Measurements from ENCODE around the gene ZNF333.
"Not testable (repeated sequence)": the region's sequence is repeated elsewhere in the genome, so short reads cannot be mapped to it uniquely, and the experiment has no call there.

Gene ZNF333

DNA sequence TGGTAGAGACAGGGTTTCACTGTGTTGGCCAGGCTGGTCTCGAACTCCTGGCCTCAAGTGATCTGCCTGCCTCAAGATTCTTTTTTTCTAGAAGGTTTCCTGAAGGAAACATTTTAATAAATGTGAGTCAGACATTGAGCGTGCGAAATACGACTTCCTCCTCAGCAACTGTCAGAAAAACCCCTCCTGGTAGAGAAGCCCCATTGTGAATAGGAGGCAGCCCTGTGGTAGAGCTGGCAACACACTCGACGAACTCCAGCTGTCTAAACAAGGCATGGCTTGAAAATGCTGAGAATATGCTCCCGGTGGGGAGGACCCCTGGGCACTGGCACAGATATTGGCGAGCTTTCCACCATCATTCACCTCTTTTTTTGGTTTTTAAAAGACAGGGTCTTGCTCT, 9.8 kb downstream of the ZNF333 start:
- DNase-seq (ENCODE audit: low spot score) = no peak

DNA sequence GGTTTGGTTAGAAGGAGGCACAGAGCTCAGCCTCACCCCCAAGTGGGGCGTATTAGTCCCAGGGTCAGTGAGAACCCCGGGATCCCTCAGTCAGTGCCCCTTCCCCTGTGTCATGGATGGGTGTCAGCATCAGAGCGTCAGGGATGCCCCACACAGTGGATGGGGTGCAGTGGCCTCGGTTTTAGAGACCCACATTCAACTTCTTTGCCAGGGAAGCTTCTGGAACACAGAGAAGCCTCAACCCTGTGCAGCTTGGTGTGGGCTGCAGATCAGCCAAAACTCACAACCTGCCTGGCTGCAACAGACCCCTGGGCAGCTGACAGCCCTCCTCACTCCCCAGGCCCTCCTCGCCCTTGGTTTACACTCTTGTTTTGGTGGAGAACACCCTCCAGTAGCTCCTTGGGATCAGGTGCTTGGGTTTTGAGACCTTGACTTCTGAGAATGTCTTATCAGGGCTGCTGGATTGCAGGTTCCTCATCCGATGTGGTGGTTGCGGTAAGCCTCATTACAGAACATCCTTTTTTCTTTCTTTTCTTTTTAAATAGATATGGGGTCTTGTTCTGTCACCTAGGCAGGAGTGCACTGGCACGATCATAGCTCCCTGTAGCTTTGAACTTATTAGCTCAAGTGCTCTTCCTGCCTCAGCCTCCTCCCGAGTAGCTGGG, 11.0 kb downstream of the ZNF333 start:
- no peak for DNase-seq (ENCODE audit: low spot score)

DNA sequence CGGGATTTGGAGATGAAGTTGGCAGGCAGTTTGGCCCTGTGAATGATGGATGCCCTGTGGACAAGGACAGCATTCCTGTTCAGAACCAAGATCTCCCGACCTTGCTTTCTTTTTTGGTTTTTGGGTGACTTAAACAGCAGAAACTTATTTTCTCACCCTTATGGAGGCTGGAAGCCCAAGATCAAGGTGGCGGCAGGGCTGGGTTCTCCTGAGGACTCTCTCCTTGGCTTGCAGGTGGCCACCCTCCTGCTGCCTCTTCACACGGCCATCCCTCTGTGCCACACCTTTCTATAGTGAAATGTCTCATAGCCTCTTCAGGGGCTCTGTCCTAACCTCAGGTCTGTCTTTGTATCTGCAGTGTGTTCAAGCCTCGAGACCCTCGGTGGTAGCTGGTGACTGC, 14.0 kb downstream of the ZNF333 start:
- DNase-seq (ENCODE audit: low spot score) = no peak

DNA sequence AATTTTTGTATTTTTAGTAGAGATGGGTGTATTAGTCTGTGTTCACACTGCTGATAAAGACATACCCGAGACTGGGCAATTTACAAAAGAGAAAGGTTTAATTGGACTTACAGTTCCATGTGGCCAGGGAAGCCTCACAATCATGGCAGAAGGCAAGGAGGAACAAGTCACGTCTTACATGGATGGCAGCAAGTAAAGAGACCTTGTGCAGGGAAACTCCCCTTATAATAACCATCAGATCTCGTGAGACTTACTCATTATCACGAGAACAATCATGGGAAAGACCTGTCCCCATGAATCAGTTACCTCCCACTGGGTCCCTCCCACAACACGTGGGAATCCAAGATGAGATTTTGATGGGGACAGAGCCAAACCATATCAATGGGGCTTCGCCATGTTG, 14.6 kb downstream of the ZNF333 start:
- DNase-seq (ENCODE audit: low spot score) = no peak

DNA sequence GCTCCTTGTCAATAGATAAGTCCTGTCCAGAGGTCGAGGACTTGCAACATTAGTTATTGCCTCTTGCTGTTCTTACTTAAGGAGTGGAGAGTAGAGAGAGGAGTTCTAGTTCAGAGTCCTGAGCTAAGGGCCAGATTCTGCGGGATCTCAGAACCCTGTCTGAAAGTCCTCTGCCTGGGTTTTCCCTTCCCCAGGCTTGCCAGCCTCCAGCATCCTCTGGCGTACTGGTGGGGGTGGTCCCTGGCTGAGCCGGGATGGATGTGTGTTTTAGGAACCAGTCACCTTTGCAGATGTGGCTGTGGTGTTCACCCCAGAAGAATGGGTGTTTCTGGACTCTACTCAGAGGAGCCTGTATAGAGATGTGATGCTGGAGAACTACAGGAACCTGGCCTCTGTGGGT, 26.0 kb downstream of the ZNF333 start:
- no peak for DNase-seq (ENCODE audit: low spot score)

DNA sequence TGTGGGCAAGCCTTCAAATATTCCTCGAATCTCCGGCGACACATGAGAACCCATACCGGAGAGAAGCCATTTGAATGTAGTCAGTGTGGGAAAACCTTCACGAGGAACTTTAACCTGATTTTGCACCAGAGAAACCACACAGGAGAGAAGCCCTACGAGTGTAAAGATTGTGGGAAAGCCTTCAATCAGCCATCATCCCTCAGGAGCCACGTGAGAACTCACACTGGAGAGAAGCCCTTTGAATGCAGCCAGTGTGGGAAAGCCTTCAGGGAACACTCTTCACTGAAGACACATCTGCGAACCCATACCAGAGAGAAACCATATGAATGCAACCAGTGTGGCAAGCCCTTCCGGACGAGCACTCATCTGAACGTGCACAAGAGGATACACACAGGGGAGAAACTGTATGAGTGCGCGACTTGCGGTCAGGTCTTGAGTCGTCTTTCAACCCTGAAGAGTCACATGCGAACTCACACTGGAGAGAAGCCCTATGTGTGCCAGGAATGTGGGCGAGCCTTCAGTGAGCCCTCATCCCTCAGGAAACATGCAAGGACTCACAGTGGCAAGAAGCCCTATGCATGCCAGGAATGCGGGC, 28.8 kb downstream of the ZNF333 start:
- no peak for DNase-seq (ENCODE audit: low spot score)

DNA sequence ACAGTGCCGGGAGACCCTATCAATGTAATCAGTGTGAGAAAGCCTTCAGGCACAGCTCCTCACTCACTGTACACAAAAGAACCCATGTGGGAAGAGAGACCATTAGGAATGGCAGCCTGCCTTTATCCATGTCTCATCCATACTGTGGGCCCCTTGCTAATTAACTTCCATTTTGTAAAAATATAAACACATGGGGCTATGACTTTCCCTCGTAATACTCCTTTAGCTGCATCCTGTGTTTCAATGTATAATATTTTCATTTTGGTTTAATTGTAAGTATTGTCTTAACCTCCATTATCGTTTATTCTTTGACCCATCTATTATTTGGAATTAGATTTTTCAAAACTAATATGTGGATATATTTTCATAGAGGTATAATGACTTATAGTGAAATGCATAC, 29.3 kb downstream of the ZNF333 start:
- no peak for DNase-seq (ENCODE audit: low spot score)

DNA sequence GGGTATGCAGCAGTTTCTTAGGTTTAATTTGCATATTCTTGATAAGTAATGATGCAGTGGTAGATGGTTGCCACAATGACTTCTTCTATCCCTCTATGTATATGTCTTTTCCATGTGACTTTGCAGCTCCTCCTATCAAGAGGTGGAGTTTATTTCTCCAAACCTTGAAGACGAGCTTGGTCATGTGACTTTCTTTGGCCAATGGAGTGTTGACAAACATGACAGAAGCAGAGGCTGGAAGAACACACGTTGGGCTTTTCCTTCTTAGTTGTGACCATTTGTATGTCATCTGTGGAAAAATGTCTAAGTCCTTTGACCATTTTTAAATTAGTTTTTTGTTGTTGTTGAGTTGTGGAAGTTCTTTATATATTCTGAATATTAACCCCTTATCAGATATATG, 32.3 kb downstream of the ZNF333 start:
- DNase-seq (ENCODE audit: low spot score) = no peak

DNA sequence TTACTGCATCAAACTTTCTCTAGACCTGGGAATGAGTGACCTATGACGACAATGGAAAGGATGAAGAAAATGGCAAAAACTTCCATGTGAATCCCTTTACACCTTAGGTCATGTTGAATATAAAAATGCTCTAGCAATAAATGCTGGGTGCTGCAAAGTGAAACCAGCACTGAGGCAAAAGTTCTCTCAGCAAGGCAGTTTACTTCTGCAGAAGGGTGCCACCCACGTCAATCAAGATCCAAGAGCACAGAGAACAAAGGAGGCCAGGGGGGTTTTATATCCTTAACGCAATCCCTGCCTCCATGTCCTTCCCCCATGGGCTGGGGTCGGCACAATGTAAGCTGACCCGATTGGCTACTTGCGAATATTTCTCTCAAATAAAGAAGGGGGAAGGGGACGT, 38.7 kb downstream of the ZNF333 start:
- DNase-seq (ENCODE audit: low spot score) = no peak

DNA sequence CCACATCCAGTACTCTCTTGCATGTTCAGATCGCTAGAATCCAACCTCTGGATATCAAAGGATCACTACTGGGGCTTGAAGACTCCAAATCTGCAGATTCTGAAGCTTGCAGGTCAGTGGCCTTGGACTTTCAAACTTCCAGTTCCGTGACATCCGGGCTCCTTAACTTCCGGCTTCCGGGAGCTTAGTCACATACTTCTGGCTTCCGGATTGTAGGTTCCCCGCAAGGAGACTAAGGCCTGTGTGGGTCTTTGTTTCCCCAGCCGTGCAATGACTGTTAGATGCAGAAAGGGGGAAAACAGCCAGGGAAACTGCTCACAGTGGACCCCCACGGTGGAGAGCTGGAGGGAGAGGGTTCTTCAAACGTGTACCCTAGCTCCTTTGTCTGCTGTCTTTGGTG, 41.4 kb downstream of the ZNF333 start:
- DNase-seq (ENCODE audit: low spot score) = no peak

DNA sequence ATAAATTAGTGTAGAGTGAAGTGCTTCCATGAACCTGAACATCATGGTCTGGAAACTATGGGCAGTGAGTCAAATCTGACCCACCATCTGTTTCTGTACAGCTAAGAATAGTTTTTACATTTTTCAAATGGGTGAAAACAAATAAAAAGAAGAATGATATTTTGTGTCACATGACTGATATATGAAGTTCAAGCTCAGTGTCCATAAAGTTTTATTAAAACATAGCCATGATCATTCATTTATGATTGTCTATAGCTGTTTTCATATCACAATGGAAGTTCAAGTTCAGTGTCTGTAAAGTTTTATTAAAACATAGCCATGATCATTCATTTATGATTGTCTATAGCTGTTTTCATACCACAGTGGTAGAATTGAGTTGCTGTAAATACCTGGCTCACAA, 42.7 kb downstream of the ZNF333 start:
- DNase-seq (ENCODE audit: low spot score) = no peak

DNA sequence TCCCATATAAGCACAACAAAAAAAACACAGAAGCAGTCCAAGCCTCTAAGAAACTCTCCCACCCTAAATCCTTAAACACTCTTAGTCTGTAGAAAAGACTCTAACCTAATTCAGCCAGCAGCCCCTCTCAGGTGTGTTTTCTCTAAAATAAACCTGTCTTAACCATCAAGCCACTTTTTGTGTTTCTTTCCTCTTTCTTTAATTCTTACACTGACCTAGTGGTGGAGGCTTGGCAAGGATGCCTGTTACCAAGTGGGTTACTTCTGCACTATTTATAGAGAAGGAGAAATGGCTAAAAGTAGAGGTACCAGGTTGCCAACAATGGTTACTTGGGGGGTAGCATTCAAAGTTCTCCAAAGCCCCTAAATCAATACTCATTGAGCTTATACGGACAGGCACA, 43.7 kb downstream of the ZNF333 start:
- DNase-seq (ENCODE audit: low spot score) = no peak

DNA sequence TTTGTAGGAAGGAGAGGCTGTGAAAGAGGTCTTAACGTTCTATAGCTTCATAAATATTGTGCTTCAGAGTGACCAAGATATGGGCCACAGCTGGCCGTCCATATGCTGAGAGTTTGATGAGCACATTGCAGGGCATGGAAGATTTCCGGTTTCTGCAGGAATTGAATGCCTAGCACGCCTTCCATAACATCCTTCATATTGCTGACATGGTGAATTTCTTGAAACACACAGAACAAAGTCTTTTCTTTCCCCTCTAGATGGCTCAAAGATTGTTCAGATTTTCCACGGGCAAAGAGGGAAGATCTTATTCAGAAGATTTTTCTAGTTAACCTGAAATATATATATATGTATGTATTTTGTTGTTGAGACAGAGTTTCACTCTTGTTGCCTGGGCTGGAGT, 46.1 kb downstream of the ZNF333 start:
- DNase-seq (ENCODE audit: low spot score) = no peak

DNA sequence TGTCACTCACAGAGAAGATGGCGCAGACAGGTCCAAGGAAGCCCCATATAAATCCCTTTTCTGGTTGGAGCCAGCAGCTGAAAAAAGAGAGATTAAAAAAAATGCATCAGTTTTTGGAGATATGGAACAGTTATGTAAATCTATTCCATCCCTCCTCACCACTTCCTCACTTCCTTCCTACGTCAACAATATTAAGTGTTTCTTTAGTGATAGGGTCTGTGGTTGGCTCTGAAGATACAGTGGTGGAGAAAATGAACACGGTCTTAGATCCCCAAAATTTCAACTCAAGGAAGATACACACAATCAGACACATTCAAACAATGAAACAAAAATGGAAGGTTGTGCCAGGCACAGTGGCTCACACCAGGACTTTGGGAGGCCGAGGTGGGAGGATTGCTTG, 57.0 kb downstream of the ZNF333 start:
- no peak for DNase-seq (ENCODE audit: low spot score)

DNA sequence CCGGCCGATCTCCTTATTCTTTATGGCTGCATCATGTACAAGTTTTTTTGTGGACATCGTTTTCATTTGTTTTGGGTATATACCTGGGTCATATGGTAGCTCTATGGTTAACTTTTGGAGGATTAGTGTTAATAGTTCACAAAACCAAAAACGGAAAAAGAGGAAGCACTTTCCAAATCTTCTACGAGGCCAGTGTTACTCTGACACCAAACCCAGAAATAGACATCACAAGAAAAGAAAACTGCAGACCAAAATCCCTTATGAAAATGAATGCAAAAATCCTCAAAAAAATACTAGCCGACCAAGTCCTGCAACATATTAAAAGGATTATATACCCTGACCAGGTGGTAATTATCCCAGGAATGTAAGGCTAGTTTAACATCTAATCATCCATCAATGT, 58.8 kb downstream of the ZNF333 start:
- DNase-seq (ENCODE audit: low spot score) = no peak

DNA sequence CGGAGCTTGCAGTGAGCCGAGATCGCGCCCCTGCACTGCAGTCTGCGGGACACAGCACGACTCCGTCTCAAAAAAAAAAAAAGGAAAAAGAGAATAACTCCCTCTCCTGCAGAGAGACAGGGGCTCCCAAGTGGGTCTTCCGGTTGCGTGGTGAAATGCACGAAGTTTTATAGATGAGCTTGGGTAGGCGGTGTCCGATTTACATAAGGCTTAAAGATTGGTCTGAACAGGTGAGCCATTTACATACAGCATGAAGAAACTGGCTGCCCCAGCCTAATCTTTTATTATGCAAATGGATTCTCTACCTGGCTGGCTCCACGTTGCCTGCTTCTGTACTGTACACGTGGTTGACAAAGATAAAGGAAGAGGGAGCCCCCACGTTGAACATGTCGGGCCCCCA, 69.0 kb downstream of the ZNF333 start:
- DNase-seq (ENCODE audit: low spot score) = no peak

DNA sequence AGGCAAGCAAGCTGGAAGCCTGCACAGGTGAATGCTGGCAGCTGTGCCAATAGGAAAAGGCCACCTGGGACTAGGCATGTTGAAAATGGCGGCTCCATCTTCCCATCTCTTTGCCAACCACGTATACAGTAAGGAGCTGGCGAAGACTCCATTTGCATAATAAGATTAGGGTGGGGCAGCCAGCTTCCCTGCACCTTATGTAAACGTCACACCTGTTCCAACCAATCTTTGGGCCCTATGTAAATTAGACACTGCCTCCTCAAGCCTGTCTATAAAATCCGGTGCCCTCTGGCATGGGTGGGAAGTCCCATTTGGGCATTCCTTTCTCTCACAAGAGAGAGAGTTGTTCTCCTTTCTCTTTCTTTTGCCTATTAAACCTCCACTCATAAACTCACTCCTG, 71.8 kb downstream of the ZNF333 start:
- no peak for DNase-seq (ENCODE audit: low spot score)

DNA sequence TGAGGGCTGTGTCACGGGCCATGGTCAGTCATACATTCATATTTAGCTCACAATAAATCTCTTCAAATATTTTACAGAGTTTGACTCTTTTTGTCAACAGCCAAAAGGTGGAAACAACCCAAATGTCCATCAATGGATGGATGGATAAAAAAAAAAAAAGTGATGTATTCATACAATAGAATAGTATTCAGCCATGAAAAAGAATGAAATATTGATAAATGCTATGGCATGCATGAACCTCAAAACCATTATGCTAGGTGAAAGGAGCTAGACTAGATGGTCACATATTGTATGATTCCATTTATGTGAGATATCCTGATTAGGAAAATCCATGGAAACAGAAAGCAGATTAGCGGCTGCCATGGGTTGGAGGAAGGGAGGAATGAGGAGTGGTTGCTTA, 72.3 kb downstream of the ZNF333 start:
- no peak for DNase-seq (ENCODE audit: low spot score)

DNA sequence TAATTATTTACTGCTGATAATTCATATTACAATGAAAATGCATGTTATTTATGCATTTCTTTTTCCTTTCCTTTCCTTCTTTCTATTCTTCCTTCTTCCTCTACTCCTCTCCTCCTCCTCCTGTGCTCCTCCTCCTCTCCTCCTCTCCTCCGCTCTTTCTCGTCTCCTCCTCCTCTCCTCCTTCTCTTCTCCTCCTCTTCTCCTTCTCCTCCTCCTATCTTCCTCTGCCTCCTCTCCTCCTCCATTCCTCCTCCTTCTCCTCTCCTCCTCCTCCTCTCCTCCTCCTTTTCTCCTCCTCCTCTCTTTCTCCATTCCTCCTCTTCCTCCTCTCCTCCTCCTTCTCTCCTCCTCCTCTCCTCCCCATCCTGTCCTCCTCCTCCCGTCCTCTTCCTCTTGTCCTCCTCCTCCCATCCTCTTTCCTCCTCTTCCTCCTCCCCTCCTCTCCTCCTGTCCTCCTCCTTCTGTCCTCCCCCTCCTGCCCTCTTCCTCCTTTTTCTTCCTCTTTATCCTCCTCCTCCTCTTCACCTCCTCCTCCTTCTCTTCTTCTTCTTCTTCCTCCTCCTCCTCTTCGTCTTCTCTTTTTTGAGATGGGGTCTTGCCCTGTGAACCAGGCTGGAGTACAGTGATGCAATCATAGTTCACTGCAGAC, 73.8 kb downstream of the ZNF333 start:
- no peak for DNase-seq (ENCODE audit: low spot score)

DNA sequence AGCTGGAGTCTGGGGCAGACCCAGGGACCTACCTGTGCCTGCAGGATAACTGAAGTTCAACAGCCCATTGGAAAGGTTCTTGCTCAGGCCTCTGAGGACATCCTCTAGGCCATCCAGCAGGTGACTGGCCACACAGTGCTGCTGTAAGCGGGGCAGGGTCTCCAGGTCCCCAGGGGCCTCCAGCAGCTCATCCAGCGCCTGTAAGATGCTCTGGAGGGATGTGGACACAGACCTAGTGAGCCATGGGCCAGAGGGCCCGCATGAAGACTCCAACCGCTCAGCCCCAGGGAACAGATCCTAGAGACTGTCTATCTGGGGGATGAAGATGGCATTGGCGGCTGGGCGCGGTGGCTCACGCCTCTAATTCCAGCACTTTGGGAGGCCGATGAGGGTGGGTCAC, 74.6 kb downstream of the ZNF333 start:
- no peak for DNase-seq (ENCODE audit: low spot score)

DNA sequence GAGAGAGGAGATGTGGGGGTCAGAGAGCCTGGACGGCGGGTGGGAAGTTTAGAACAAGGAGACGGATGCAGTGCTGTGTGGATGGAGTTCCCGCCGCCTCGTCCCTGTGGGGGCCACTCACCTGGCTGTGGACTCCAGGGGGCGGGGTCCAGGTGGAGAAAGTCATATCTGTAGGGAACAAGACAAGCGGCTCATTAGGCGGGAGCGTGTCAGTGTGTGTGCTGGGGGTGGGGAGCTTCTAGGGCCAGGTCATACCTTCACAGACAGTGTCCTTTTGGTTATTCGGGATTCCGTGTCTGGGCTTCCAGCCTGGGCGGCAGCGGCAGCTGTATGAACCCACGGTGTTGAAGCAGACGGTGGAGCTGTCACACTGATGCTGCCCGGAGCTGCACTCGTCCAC, 75.6 kb downstream of the ZNF333 start:
- DNase-seq (ENCODE audit: low spot score) = not testable (repeated sequence)

DNA sequence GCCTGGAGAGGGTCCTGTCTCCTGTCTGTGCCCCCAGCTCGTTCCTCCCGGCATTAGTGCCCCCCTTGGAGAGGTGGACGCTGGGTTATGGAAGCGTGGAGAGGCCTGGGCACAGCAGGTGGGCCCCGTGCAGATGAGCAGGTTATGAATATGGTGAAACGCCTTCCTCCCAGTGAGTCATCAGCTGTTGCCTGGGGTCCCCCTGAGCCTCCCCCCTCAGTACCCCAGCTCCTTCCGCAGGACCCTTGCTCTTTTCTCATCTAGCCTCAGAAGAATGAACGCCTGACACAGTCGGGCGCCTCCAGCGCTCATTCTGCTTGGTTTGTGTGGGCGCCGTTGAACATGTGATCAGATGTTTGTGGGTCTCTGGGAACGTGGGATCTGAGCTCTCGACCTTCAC, 76.0 kb downstream of the ZNF333 start:
- not testable (repeated sequence) for DNase-seq (ENCODE audit: low spot score)

DNA sequence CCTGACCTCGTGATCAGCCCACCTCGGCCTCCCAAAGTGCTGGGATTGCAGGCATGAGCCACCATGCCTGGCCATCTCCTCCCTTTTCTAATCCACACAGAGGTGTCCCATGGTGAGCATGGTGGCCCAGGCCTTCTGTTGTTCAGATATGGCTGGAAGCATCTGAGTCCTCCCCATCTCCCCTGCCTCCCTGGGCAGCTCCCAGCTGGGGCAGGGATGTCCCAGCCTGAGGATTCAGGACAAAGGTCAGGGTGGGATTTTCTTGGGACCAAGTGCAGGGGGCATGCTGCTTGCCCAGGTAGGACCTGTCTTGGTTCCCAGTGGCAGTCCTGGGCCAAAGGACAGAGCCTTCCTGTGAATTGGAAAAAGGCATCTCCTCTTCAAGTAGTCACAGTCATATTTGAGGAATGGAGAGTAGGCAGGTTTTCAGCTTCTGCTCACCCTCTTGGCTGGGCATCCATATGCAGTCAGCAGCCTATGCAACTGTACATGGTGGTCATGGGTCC, 77.7 kb downstream of the ZNF333 start:
- DNase-seq (ENCODE audit: low spot score) = no peak

DNA sequence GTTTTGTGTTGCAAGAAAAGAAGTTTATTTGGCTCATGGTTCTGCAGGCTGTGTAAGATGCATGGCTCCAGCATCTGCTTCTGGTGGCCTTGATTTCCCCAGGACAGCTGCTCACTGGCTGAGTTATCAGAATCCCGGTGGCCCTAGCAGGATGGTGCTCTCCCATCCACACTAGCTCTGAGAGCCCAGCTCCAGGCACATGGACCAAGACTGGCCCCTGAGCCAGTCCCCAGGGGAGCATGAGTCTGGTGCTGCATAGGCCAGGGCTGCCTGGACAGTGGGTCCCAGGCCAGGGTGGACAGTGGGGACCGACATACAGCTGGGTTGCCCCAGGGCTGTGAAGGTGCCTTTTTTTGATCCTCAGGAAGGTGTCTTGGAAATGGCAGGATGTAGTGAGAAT, 78.2 kb downstream of the ZNF333 start:
- DNase-seq (ENCODE audit: low spot score) = no peak

All from pons (tissue), 1 donor.